PC-9 (cell line): ENCODE data around the gene NMNAT3.

Experiments
- CTCF ChIP-seq: fragments of 200-600 bp; sonication (generic); conservative IDR thresholded peaks from 2 replicates; pipeline ENCODE4 v1.6.1; 2017; ENCODE audit warnings: mixed run types, antibody characterized with exemption, mild to moderate bottlenecking, moderate library complexity
- EZH2 ChIP-seq: fragments of 200-600 bp; sonication (generic); IDR thresholded peaks from 2 replicates; pipeline ENCODE4 v1.8.0; 2017; ENCODE audit warnings: antibody characterized with exemption, low read depth

GRCh38 chr3:139617672-139618268 lies 60.0 kb downstream of the NMNAT3 start:
- TF ChIP-seq EZH2 (no peak), CTCF (no peak)
